ENCODE data around the gene DCUN1D4. TPM values are rescaled to one million over a fixed set of nuclear protein-coding genes. Genes with fewer than 3 reads are reported as not detected.

DCUN1D4 gene
- total and polyA plus RNA-seq, 4 donors: 15.2 to 33.9 (median 21.8) TPM

GRCh38 chr4:51930557-51930956, 87.6 kb downstream of the DCUN1D4 start:
- Histone ChIP-seq H3K9ac (ENCODE audit: low read depth in 1 of 2, low read length in 2 of 2) (no peak overlapping the region), H3K36me3 (ENCODE audit: control insufficient read depth in 4 of 4, insufficient read depth in 3 of 4, low read depth in 1 of 4, low read length in 3 of 4) (no peaks in the 10 kb centered on the region), H3K9me3 (ENCODE audit: control insufficient read depth in 4 of 4, low read length in 3 of 4) (no peaks in the 10 kb centered on the region), H3K4me3 (ENCODE audit: low read depth in 1 of 3, low read length in 3 of 3) (no peak overlapping the region), H3K27ac (ENCODE audit: low read depth in 1 of 2, low read length in 2 of 2) (no peak overlapping the region), H3K4me1 (ENCODE audit: control insufficient read depth in 4 of 4, insufficient read depth in 4 of 4, low read length in 3 of 4) (no peaks in the 10 kb centered on the region), H3K27me3 (ENCODE audit: control insufficient read depth in 4 of 4, insufficient read depth in 4 of 4, low read length in 3 of 4) (no peaks in the 10 kb centered on the region)
- WGBS: 83% methylated on average over 1 of the region's 1 CpG
- no peak for DNase-seq (ENCODE audit: low spot score)
- TF ChIP-seq FOXA1 (IDR thresholded peaks at IDR 0.05) (no peak), TAF1 (conservative IDR thresholded peaks at IDR 0.05) (no peak), CTCF (IDR thresholded peaks at IDR 0.05; ENCODE audit: low read depth, low read length, missing input control) (no peak), FOXA2 (IDR thresholded peaks at IDR 0.05) (no peak), EGR1 (IDR thresholded peaks at IDR 0.05; ENCODE audit: low read depth in 2 of 2) (no peak), GABPA (IDR thresholded peaks at IDR 0.05 in 1 of 2, conservative IDR thresholded peaks at IDR 0.05 in 1 of 2) (no peak), YY1 (IDR thresholded peaks at IDR 0.05) (no peak), NR2F2 (IDR thresholded peaks at IDR 0.05) (no peak), ZBTB33 (IDR thresholded peaks at IDR 0.05) (no peak), SP1 (IDR thresholded peaks at IDR 0.05) (no peak), REST (IDR thresholded peaks at IDR 0.05) (no peak), MAX (IDR thresholded peaks at IDR 0.05) (no peak), RAD21 (IDR thresholded peaks at IDR 0.05) (no peak), RXRA (IDR thresholded peaks at IDR 0.05) (no peak), JUND (IDR thresholded peaks at IDR 0.05) (no peak), HNF4A (conservative IDR thresholded peaks at IDR 0.05) (no peak), ATF3 (IDR thresholded peaks at IDR 0.05) (no peak)

- Histone ChIP-seq H3K36me3 (ENCODE audit: control insufficient read depth in 4 of 4, insufficient read depth in 3 of 4, low read depth in 1 of 4, low read length in 3 of 4) (no peaks in the 10 kb centered on the region), H3K27ac (ENCODE audit: low read depth in 1 of 2, low read length in 2 of 2) (no peak overlapping the region), H3K9ac (ENCODE audit: low read depth in 1 of 2, low read length in 2 of 2) (no peak overlapping the region), H3K9me3 (ENCODE audit: control insufficient read depth in 4 of 4, low read length in 3 of 4) (no peaks in the 10 kb centered on the region), H3K4me1 (ENCODE audit: control insufficient read depth in 4 of 4, insufficient read depth in 4 of 4, low read length in 3 of 4) (no peaks in the 10 kb centered on the region), H3K4me3 (ENCODE audit: low read depth in 1 of 3, low read length in 3 of 3) (no peak overlapping the region), H3K27me3 (ENCODE audit: control insufficient read depth in 4 of 4, insufficient read depth in 4 of 4, low read length in 3 of 4) (no peaks in the 10 kb centered on the region)
- DNase-seq (ENCODE audit: low spot score): no peak
- no peak for TF ChIP-seq YY1 (IDR thresholded peaks at IDR 0.05)
- no peak for TF ChIP-seq FOXA1 (IDR thresholded peaks at IDR 0.05)
- no peak for TF ChIP-seq MAX (IDR thresholded peaks at IDR 0.05)
- no peak for TF ChIP-seq SP1 (IDR thresholded peaks at IDR 0.05)
- TF ChIP-seq HNF4A (conservative IDR thresholded peaks at IDR 0.05): no peak
- TF ChIP-seq REST (IDR thresholded peaks at IDR 0.05): no peak
- TF ChIP-seq JUND (IDR thresholded peaks at IDR 0.05): no peak
- TF ChIP-seq ZBTB33 (IDR thresholded peaks at IDR 0.05): no peak
- TF ChIP-seq FOXA2 (IDR thresholded peaks at IDR 0.05): no peak
- TF ChIP-seq NR2F2 (IDR thresholded peaks at IDR 0.05): no peak
- no peak for TF ChIP-seq HNF4G (IDR thresholded peaks at IDR 0.05)
- TF ChIP-seq RXRA (IDR thresholded peaks at IDR 0.05): no peak
Measured at GRCh38 chr4:51931461-51931860, 88.5 kb downstream of the DCUN1D4 start.

Data from liver (tissue), 9 donors.